Measurements from ENCODE around the gene TVP23A. TPM values are rescaled to one million over a fixed set of nuclear protein-coding genes. Genes with fewer than 3 reads are reported as not detected.

The TVP23A gene
- total RNA-seq, 1 donor from 2014 or later = 6.9 TPM

- DNase-seq (ENCODE audit: low read depth, low spot score) = no peak
- Mint-ChIP-seq H3K4me3 (no peak overlapping the region), H3K27me3 (ENCODE audit: low read depth) (peaks cover 39% of the 10 kb centered on the region), H3K27ac (ENCODE audit: unreplicated experiment) (no peak overlapping the region), H3K36me3 (ENCODE audit: low read depth) (no peaks in the 10 kb centered on the region), H3K4me1 (peaks cover 3% of the 10 kb centered on the region), H3K9me3 (peaks cover 2% of the 10 kb centered on the region)
- TF ChIP-seq, protein P1, sequence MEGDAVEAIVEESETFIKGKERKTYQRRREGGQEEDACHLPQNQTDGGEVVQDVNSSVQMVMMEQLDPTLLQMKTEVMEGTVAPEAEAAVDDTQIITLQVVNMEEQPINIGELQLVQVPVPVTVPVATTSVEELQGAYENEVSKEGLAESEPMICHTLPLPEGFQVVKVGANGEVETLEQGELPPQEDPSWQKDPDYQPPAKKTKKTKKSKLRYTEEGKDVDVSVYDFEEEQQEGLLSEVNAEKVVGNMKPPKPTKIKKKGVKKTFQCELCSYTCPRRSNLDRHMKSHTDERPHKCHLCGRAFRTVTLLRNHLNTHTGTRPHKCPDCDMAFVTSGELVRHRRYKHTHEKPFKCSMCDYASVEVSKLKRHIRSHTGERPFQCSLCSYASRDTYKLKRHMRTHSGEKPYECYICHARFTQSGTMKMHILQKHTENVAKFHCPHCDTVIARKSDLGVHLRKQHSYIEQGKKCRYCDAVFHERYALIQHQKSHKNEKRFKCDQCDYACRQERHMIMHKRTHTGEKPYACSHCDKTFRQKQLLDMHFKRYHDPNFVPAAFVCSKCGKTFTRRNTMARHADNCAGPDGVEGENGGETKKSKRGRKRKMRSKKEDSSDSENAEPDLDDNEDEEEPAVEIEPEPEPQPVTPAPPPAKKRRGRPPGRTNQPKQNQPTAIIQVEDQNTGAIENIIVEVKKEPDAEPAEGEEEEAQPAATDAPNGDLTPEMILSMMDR (conservative IDR thresholded peaks at IDR 0.05) = no peak
Measured at GRCh38 chr16:10840703-10841102, 22.1 kb upstream of the TVP23A start.

DNA sequence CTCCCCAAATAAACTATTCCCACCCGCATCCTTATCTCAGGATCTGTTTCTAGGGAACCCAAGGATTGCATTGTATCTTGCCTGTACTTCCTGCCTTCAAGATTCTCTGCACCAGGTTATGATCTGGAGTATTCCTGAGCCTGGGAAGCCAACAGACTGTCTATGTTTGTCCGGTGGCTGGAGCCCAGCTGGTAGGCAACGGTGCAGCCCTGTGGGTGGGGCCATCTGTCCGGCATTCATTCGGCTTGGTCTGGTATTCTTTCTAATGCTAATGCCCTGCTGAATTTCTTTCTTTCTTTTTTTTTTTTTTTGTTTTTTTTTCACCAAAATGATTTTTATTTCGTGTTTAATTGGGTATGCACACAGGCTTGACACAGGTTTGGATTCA, 20.7 kb upstream of the TVP23A start:
- H3K9me3 Mint-ChIP-seq = peaks cover 2% of the 10 kb centered on the region
- H3K4me1 Mint-ChIP-seq = peaks cover 3% of the 10 kb centered on the region
- H3K4me3 Mint-ChIP-seq = no peak overlapping the region
- TF ChIP-seq, protein P1 (conservative IDR thresholded peaks at IDR 0.05) = no peak
- H3K27ac Mint-ChIP-seq (ENCODE audit: unreplicated experiment) = no peak overlapping the region
- DNase-seq (ENCODE audit: low read depth, low spot score) = no peak
- peaks cover 37% of the 10 kb centered on the region for H3K27me3 Mint-ChIP-seq (ENCODE audit: low read depth)
- H3K36me3 Mint-ChIP-seq (ENCODE audit: low read depth) = no peaks in the 10 kb centered on the region

- Mint-ChIP-seq H3K27me3 (ENCODE audit: low read depth) (peaks cover 37% of the 10 kb centered on the region), H3K9me3 (peaks cover 2% of the 10 kb centered on the region), H3K4me1 (peaks cover 3% of the 10 kb centered on the region), H3K4me3 (no peak overlapping the region), H3K27ac (ENCODE audit: unreplicated experiment) (no peak overlapping the region), H3K36me3 (ENCODE audit: low read depth) (no peaks in the 10 kb centered on the region)
- DNase-seq (ENCODE audit: low read depth, low spot score) = no peak
- TF ChIP-seq, protein P1 (conservative IDR thresholded peaks at IDR 0.05) = no peak
Measured at GRCh38 chr16:10838621-10839278, 20.2 kb upstream of the TVP23A start.

DNA sequence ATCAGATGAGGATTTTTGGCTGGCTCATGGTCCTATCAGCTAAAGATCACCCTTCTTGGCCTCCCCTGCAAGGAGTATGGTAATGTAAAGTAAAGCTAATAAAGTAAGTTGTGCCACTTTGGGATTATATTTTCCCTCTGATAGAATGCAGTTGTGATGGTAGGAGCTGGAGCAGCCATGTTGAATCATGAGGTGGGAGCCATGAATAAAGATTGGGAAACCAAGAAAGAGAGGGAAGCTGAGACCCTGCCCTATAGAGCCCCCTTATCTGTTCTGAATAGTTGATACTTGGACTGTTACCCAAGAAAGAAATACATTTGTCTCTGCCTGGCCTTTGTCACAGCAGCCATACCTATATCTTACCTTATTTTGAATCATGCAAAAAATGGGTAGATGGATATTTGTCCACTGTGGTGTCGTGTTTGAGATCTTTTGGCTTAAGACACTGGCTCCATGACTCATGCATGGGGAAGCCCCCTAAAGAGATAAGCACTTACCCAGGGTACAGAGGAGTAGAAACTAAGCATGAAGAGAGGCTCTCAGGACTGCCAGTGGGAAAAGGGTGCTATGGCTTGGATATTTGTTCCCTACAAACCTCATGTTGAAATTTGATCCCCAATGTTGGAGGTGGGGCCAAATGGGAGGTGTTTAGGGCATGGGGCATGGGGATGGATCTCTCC, 17.7 kb upstream of the TVP23A start:
- DNase-seq (ENCODE audit: low read depth, low spot score) = no peak
- Mint-ChIP-seq H3K36me3 (ENCODE audit: low read depth) (no peaks in the 10 kb centered on the region), H3K27ac (ENCODE audit: unreplicated experiment) (peak overlapping the region; percentile 90), H3K4me3 (no peak overlapping the region), H3K27me3 (ENCODE audit: low read depth) (peaks cover 37% of the 10 kb centered on the region), H3K9me3 (peaks cover 2% of the 10 kb centered on the region), H3K4me1 (peaks cover 3% of the 10 kb centered on the region)
- TF ChIP-seq, protein P1 (conservative IDR thresholded peaks at IDR 0.05) = no peak

DNA sequence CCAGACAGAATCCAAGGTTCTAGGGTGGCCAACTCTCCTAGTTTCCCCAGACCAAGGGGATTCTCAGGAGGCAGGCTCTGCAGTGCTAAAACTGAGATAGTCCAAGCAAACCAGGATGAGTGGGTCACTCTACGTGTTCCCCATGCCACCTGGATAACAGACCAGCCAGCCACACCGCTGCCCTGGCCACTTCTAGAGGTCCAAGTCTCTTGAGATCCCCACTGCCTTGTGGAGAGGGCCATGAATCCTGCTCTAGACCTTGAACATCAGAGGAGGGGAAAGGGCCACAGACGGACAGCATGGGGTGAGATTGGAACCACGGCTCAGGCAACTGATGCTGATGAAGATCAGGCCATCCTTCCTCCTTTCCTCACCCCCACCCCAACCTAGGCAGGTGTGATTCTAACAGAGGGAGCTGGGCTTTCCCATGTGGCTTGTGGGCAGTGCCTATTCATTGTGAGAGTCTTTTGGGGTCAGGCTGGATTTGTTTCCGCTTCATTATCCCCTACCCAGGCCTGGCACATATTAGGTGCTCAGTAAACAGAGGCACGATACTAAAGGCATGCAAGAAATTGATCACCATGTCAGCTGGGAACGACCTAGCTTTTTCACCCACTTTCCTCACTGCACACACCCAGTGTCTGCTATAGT, 16.8 kb upstream of the TVP23A start:
- Mint-ChIP-seq H3K4me1 (peaks cover 3% of the 10 kb centered on the region), H3K36me3 (ENCODE audit: low read depth) (no peaks in the 10 kb centered on the region), H3K4me3 (no peak overlapping the region), H3K27ac (ENCODE audit: unreplicated experiment) (no peak overlapping the region), H3K9me3 (peaks cover 2% of the 10 kb centered on the region), H3K27me3 (ENCODE audit: low read depth) (peaks cover 28% of the 10 kb centered on the region)
- DNase-seq (ENCODE audit: low read depth, low spot score) = no peak
- TF ChIP-seq, protein P1 (conservative IDR thresholded peaks at IDR 0.05) = no peak
